HG03064 (cell line): ENCODE measurements around the gene SLC37A1.

Source experiments
- ATAC-seq: cut with Tn5 transposase; IDR thresholded peaks from one replicate; pipeline ENCODE4 v1.9.1; 2021; ENCODE audit warnings: low read depth; ENCODE audit not compliant: unreplicated experiment

Gene SLC37A1

DNA sequence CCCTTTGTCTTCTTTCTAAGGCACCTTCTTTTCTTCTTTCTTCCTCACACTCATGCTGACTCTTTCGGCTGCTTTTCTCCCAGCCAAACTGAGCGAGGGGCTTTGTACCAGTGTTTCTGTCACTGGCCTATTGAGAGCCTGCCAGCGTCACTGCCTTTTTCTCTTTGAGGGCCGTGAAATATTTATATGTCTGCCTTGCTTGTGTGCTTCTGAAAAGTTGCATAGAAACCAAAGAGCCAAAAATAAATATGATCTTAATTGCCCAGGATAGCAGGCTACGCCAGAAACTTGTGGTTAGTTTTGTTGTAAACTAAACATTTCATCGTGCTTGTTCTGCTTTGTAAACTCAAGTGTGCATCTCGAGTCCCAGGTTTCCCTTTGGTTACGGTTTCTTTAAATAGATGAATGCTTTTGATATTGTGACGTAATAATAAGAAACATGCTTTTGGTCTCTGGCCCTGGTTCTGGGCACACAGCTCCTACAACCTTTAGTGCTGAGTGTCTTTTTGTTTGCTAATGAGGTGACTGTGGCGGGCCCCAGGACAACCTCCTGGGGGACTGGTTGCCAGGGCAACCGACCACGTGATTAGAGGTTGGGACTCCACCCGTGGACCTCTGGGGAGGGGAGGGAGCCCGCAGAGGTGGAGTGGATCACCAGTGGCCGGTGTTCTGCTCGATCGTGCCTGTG is 10.8 kb downstream of the SLC37A1 start:
- ATAC-seq, result peak; percentile 61

- peak; percentile 20 for ATAC-seq
These were observed 11.5 kb downstream of the SLC37A1 start for GRCh38 chr21:42525029-42525581.

GRCh38 chr21:42525676-42526378 is 12.2 kb downstream of the SLC37A1 start:
- no peak for ATAC-seq

- no peak for ATAC-seq
These were observed 12.7 kb downstream of the SLC37A1 start for GRCh38 chr21:42526379-42526727.

- no peak for ATAC-seq
These were observed 13.5 kb downstream of the SLC37A1 start for GRCh38 chr21:42527127-42527488.

DNA sequence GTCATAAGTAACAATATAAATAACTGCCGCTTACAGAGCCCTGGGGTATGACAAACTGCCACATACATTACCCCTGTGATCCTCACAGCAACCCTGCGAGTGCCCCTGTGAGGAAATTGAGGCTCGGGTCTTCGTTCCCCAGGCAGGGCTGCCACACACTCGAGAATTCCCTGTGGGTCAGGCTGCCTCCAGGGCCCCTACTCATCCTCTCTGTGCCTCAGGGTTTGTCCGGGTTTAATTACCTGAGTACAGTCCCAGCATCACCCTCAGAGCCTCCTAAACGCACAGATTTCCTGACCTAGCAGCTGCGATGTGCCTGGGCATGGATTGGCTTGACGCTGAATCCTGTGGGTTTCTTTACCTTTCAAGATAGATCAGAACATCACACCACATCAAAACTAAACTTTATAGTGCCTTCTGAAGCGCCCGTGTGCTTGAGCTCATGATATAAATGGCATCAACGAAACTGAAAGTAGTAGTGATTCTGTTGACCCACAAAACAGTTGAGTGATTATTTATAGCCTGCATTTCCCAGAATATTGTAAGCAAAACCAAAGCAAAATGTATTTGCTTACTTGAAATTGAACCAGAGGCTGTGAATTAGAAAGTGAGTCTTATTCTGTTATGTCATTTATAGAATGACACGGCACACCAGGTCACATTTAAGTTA is 14.0 kb downstream of the SLC37A1 start:
- no peak for ATAC-seq

DNA sequence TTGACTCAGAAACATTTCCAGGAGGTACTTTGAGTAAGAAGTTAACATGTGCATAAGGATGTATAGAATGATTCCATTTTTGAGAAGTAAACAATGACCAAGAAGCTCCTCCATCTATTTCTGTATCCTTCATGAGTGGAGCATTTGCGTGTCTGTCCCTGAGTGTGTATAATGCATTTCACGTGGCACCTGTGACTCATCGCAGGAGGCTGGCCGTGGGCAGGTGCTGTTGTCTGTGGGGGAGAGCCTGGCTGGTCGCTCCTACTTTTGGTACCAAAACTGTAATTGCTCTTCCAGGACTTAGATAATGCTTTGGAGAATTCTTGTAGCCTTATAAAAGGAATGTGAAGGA is 16.5 kb downstream of the SLC37A1 start:
- no peak for ATAC-seq

DNA sequence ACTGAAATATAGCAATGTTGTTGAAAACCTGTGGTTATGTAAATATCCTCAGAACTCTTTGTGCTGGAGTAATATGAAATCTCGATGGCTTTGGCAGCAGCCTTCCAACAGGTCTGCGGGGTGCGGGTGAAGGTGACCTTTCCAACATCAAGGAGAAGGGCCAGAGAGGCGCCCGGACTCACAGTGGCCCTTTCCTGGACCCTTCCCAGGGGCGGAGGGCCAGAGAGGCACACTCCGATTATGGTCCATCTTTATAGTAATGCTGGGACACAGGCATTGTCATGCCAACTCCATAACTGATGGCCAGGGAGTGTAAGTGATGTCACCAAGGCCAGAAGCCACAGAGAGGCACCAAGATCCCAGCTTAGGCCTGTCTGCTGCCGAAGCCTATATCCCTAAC is 18.1 kb downstream of the SLC37A1 start:
- no peak for ATAC-seq

GRCh38 chr21:42532466-42533181 is 19.0 kb downstream of the SLC37A1 start:
- ATAC-seq, result no peak

DNA sequence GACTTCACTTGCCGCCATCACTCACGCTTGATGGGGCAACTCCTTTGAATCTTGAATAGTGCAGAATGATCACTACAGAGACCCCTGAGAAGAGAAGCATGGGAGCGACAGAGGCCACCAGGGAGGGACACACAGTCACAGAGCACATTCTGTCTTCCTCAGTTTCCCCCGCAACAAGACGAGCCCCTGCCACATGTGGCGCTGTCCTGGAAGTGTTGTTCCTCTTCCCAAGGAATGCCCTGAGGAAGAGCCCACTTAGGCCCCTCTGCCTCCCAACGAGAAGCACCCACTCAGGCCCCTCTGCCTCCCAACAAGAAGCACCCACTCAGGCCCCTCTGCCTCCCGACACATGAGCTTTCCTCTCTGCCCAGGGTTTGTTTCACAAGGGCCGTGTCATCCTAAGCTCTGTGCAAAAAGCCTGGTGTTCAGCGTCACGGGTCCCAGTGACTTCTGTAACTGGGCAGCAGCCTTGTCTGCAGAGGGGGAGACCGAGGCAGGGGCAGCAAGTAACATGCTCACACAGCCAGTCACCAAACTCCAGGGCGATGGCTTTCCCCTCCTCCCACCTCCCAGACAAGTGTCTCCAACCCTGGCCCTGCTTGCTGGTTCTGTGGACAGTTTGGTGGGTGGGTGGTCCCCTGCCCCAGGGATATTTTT is 19.8 kb downstream of the SLC37A1 start:
- ATAC-seq, result no peak

GRCh38 chr21:42533963-42534355 is 20.3 kb downstream of the SLC37A1 start:
- no peak for ATAC-seq

DNA sequence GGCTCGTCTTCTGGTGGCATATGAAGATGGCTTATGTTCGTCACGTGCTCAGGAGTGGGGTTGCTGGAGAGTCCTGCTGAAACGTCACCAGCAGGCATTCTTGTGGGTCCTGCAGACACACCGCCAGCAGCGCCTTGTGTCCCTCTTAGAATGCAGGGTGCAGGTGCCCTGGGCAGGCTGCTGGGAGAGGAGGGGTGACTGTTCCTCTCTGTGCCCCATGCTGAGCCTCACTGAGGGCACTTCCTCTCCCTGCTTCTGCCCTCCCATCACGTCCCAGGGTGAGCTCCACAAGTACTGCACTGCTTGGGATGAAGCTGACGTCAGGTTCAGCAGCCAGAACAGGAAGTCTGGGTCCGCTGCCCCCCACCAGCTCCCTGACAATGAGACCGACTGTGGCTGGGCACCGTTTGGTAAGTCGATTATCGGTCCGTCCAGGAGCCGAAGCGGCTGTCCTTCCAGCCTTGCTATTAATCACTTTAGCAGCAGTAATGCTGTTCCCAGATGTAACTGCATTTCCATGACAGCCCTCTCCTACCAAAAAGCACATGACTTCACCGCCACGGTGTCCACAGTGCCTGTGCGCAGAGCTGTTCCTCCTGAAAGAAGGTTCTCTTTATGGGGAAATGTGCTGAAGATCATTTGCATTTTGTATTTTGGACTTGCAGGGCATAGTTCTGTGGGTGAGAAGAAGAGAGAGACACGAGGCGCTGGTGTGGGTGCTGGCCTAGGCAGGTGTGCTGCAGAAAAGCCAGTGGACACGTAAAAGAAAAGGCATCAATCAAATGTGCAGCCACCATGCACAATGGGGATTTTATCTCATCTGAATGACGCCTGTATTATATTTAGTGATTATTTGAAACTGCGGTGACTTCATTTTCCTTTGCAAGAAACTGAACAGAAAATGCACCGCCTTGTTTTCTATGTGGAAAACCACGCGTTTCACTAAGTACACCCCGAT is 21.0 kb downstream of the SLC37A1 start:
- no peak for ATAC-seq

DNA sequence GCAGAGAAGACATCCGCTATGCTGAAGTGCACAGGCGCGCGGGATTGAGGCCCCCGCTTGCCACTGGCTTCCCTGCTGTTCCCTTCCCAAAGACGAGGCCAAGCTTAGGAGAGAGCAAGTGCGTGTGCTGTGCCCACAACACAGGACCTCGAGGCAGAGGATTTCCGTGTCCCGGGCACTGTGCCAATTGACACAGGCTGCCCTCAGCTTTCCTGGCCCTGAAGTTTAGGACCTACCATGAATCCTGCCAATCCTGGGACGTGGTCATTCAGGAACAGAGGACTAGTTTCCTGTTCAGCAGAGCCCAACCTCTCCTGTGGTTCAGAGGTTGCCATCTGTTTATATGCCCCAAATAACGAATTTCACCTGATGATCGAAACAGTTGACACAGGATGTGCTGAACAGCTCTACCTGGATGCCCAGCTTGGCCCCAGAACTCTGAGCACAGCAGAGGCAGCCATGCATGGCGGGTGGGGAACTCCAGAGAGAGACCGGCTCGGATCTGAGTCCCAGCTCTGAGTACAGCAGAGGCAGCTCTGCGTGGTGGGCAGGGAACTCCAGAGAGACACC is 22.0 kb downstream of the SLC37A1 start:
- peak; percentile 54 for ATAC-seq

DNA sequence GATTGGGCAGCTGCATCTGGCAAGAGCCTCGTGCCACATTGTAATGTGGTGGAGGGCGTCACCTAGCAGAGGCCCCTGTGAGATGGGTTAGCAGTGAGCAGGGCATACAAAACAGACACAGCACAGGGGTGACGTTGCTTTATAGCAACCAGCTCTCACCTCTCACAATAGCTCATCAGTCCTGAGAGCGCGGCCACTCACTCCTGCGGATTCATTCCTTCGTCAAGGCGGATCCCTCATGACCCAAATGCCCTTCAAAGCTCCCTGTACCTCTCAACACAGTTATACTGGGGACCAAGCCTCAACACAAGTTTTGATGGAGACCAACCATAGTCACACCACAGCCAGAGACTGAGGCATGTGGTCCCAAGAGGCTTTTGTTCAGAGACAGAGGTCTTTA is 22.9 kb downstream of the SLC37A1 start:
- ATAC-seq, result no peak

- no peak for ATAC-seq
These were observed 23.6 kb downstream of the SLC37A1 start for GRCh38 chr21:42537106-42537742.

DNA sequence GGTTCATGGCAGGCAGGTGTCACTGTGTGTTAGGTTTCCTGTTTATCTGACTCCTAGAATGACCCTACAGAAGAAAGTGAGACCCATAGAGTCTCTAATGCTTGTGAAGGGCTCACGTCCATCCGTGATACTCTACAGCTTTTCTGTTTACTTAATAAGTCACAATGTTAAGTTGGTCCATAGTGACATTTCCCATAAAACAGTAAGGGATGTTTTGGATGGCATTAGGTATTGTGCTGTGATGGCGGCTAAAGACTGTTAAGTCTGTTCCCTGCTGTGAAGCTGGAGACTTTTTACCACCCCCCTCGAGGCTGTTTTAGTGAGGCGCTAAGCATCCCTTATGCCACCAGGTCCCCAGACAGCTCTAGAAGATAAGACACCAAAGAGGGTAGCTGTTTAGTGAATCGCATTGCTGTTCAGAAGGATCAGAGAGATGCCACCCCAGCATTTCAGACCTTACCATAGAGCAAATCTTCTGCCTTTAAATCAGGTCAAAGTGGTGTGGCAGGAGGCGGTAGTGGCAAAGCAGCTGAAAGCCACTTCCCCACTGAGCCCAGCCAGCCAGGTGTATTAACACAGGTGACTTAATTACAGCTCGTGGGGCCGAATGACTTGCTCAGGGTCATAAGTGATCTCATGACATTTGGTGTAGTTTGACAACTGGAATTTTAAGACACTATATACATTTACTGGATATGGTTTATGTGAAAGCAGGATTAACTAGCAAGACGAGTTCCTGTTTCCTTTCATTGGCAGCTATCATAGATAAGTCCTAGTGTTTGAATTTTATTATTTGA is 25.0 kb downstream of the SLC37A1 start:
- no peak for ATAC-seq

GRCh38 chr21:42539342-42539741 is 25.7 kb downstream of the SLC37A1 start:
- no peak for ATAC-seq

DNA sequence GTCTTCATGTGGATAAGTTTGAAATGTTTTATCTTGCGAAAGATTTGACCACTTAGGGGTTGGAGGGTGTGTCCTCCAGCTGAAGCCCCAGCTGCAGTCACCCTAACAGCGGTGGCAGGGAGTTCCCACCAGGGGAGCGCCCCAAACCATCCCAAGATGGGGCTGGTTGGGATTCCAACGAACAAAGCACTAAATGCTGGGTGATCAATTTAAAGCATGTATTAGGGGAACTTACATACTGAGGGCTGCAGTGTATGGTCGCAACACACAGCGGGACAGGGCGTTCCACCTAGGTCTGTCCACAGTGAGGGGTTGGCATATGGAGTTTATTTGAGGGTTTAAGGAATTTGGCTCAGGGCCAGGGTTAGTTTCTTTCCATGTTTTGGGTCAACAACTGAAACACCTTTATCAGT is 26.3 kb downstream of the SLC37A1 start:
- no peak for ATAC-seq
